Adrenal gland (tissue), 5 donors: ENCODE results near the gene PMAIP1.

Experiments used
- CTCF ChIP-seq, 6 experiments: fragments of 450-650 bp in 4 of 6; fragments of 200-600 bp in 2 of 6; sonication (generic) in 1 of 6; IDR thresholded peaks; 1 replicate in 5 of 6; 2 replicates in 1 of 6; pipeline versions ENCODE4 v1.5.1 to v1.8.0; 2016 to 2021; ENCODE audit warnings: antibody characterized with exemption in 6 of 6, mild to moderate bottlenecking in 2 of 6, moderate library complexity in 1 of 6
- POLR2A ChIP-seq, 2 donors: fragments of 450-650 bp; IDR thresholded peaks; one replicate each; pipeline ENCODE4 v1.6.1; 2017; ENCODE audit warnings: antibody characterized with exemption in 2 of 2, mild to moderate bottlenecking in 2 of 2, moderate library complexity in 1 of 2
- donor health status: DM: no; HTN: no; CAD: no.

- TF ChIP-seq CTCF (IDR thresholded peaks at IDR 0.05): no peak
- TF ChIP-seq POLR2A (IDR thresholded peaks at IDR 0.05): no peak
Observed at GRCh38 chr18:59893971-59894370, 5.8 kb upstream of the PMAIP1 start.
